PC-9 (cell line): ENCODE data around the gene NHEJ1. TPM values are rescaled to one million over a fixed set of nuclear protein-coding genes. Genes with fewer than 3 reads are reported as not detected.

ENCODE experiments used
- BruUV-seq: library from RNA; stranded (reverse); fragments of 400-500 nt; replicated peaks from 2 replicates; lab custom pipeline; 2021; lab: Mats Ljungman, UMichigan
- CTCF ChIA-PET: fragments of 300-600 bp; sonication (Branson Sonifier 250); formaldehyde crosslinking; loops from one replicate; lab custom pipeline; 2022; ENCODE audit warnings: antibody characterized with exemption; lab: Charles Lee
- POLR2A ChIA-PET: fragments of 300-600 bp; sonication (Branson Sonifier 250); formaldehyde crosslinking; loops from one replicate; lab custom pipeline; 2022; ENCODE audit warnings: antibody characterized with exemption; ENCODE audit not compliant: unreplicated experiment; lab: Charles Lee
- DNase-seq, 2 experiments: peaks; one replicate each; pipeline versions ENCODE4 v3.0.0 to v3.0.0-alpha.2; 2015 to 2022; ENCODE audit warnings: mixed read lengths in 1 of 2
- H2AFZ ChIP-seq: fragments of 200-600 bp; sonication (generic); 2 replicates; pipeline ENCODE4 v1.8.1; 2017; ENCODE audit warnings: antibody characterized with exemption
- H3F3A ChIP-seq: fragments of 200-600 bp; sonication (generic); 2 replicates; pipeline ENCODE4 v1.8.1; 2017; ENCODE audit warnings: antibody characterized with exemption, mild to moderate bottlenecking, low read depth; ENCODE audit not compliant: insufficient read depth
- H3K27ac ChIP-seq: fragments of 200-600 bp; sonication (generic); 2 replicates; pipeline ENCODE4 v1.6.1; 2016; ENCODE audit warnings: mixed run types
- H3K27me3 ChIP-seq: fragments of 200-600 bp; sonication (generic); 2 replicates; pipeline ENCODE4 v1.6.1; 2016; ENCODE audit warnings: low read depth, mixed run types; ENCODE audit not compliant: insufficient read depth
- H3K36me3 ChIP-seq: fragments of 200-600 bp; sonication (generic); 2 replicates; pipeline ENCODE4 v1.6.1; 2016; ENCODE audit warnings: low read depth, mixed run types
- H3K4me1 ChIP-seq: fragments of 200-600 bp; sonication (generic); replicated peaks from 2 replicates; pipeline ENCODE4 v1.6.1; 2016; ENCODE audit warnings: mixed run types; ENCODE audit not compliant: insufficient read depth
- H3K4me2 ChIP-seq: fragments of 200-600 bp; sonication (generic); 2 replicates; pipeline ENCODE4 v1.6.1; 2017; ENCODE audit warnings: mixed run types
- H3K4me3 ChIP-seq: fragments of 200-600 bp; sonication (generic); 2 replicates; pipeline ENCODE4 v1.6.1; 2016; ENCODE audit warnings: mixed run types
- H3K79me2 ChIP-seq: fragments of 200-600 bp; sonication (generic); 2 replicates; pipeline ENCODE4 v1.6.1; 2017; ENCODE audit warnings: low read depth, mixed run types
- H3K9me2 ChIP-seq: fragments of 200-600 bp; sonication (generic); 2 replicates; pipeline ENCODE4 v1.8.1; 2017; ENCODE audit warnings: mild to moderate bottlenecking; ENCODE audit not compliant: insufficient read depth
- H3K9me3 ChIP-seq: fragments of 200-600 bp; sonication (generic); 2 replicates; pipeline ENCODE4 v1.8.1; 2016; ENCODE audit warnings: low read depth; ENCODE audit not compliant: insufficient read depth
- H4K20me1 ChIP-seq: fragments of 200-600 bp; sonication (generic); 2 replicates; pipeline ENCODE4 v1.8.1; 2017; ENCODE audit not compliant: insufficient read depth
- CTCF ChIP-seq: fragments of 200-600 bp; sonication (generic); conservative IDR thresholded peaks from 2 replicates; pipeline ENCODE4 v1.6.1; 2017; ENCODE audit warnings: mixed run types, antibody characterized with exemption, mild to moderate bottlenecking, moderate library complexity
- EZH2 ChIP-seq: fragments of 200-600 bp; sonication (generic); IDR thresholded peaks from 2 replicates; pipeline ENCODE4 v1.8.0; 2017; ENCODE audit warnings: antibody characterized with exemption, low read depth
- intact Hi-C: fragments of 100-400 bp; cut with micrococcal nuclease; formaldehyde crosslinking; loops from one replicate; pipeline ENCODE4 v1.10.0; 2022; ENCODE audit not compliant: unreplicated experiment
- total RNA-seq: library from RNA; stranded (reverse); gene quantifications from 2 replicates; pipeline ENCODE4 v1.2.3, GENCODE V29; 2021

Gene NHEJ1
- total RNA-seq, 1 experiment from 2014 or later: 9.8 TPM

DNA sequence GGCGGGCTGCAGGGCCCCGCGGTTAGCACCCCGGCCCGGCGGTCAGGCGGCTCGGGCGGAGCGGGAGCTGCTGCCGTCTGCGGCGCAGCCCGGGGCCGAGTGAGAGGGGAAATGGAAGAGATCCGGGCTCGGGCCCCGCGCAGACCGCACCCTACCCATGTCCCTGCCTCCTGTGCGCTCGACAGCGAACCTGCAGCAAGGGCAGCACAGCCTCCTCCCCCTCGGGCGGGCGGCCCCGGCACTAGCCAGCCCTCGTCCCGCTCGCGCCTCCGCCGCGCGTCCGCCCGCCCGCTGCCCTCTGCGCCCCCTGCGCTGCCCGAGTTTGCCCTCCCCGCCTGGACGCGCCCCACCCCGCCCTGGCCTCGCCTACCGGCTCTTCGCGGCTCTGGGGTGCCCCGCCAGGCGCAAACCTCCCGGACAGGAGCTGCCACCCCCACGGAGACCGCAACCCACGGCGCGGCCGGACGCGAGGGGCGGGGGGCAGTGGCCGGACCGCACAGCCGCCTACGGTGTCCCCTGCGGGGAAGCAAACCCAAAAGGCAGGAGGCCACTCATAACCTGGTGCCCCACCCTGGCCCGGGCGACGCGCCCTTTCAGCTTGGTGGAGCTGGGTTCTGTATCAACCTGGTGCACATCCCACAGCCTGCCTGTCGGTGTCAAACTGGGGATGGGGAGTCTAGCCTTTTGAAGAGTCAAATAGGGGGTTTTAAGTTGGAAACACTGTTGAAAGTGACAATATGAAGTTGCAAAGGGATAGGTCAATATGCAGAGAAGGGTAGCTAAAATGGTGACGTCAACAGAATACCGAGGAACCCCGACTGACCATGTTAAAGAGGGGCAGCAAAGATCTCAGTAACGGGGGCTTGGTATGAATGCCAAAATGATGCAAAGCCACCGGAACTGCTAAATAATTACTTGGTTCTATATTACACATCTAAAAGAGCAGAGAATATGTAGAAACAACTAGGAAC is 99.5 kb downstream of the NHEJ1 start, which contains the start of gene IHH:
Gene IHH, minus strand, starts transcription at position 101 of the 971 bp plus-strand sequence. CDS start 454 bp downstream, outside the sequence.
- ChIA-PET POLR2A (interaction anchor here (0.6 kb wide), 1 partner anchor 63 kb away, joined by 4 read pairs; no protein-coding TSS in a partner anchor), CTCF (interaction anchor here (1.0 kb wide), 1 partner anchor 12 kb away, joined by 4 read pairs; no protein-coding TSS in a partner anchor)
- no peaks in the 10 kb centered on the region for H3K79me2 ChIP-seq
- intact Hi-C loops: no loop called here
- no TSS peak for BruUV-seq
- no peaks in the 10 kb centered on the region for H3K4me1 ChIP-seq
- H3K4me3 ChIP-seq: no peak within 1 kb of the TSS
- H3K36me3 ChIP-seq: no peaks in the 10 kb centered on the region
- no peak within 1 kb of the TSS for H2AFZ ChIP-seq
- TF ChIP-seq EZH2: no peak
- no peak for TF ChIP-seq CTCF
- H3K27me3 ChIP-seq: peaks cover 68% of the 10 kb centered on the region
- no peaks in the 10 kb centered on the region for H4K20me1 ChIP-seq
- no peak within 1 kb of the TSS for H3K27ac ChIP-seq
- DNase-seq: peak in 1 of 2 experiments; percentile 27
- no peak within 1 kb of the TSS for H3K4me2 ChIP-seq
- H3K9me2 ChIP-seq: no peaks in the 10 kb centered on the region
- no peaks in the 10 kb centered on the region for H3K9me3 ChIP-seq
- H3F3A ChIP-seq: no peaks in the 10 kb centered on the region

- POLR2A ChIA-PET: no interaction called here
- H3K27me3 ChIP-seq: peaks cover 68% of the 10 kb centered on the region
Measured at GRCh38 chr2:219059725-219060682, 100.6 kb downstream of the NHEJ1 start.

More at GRCh38 chr2:219059725-219060682, 100.6 kb downstream of the NHEJ1 start:
- no peaks in the 10 kb centered on the region for H3K79me2 ChIP-seq
- no peaks in the 10 kb centered on the region for H3K9me2 ChIP-seq
- H4K20me1 ChIP-seq: no peaks in the 10 kb centered on the region
- H3K36me3 ChIP-seq: no peaks in the 10 kb centered on the region
- H3K4me3 ChIP-seq: no peak overlapping the region
- intact Hi-C loops: loop anchor here (2.0 to 10.0 kb wide), 3 partner anchors 63 to 471 kb away; partner anchors contain the start of gene PTPRN
- CTCF ChIA-PET: interaction anchor here (1.2 kb wide), 1 partner anchor 95 kb away, joined by 7 read pairs; no protein-coding TSS in a partner anchor
- H3K27ac ChIP-seq: no peak overlapping the region
- H3K4me2 ChIP-seq: no peak overlapping the region
- H3F3A ChIP-seq: no peaks in the 10 kb centered on the region
- H3K9me3 ChIP-seq: no peaks in the 10 kb centered on the region
- no peak overlapping the region for H2AFZ ChIP-seq
- no peaks in the 10 kb centered on the region for H3K4me1 ChIP-seq
- DNase-seq: no peak
- TF ChIP-seq EZH2 (no peak), CTCF (no peak)
- no TSS peak for BruUV-seq
